Body of pancreas (tissue), 4 donors: ENCODE results near the gene WDPCP.

Experiments used
- POLR2A ChIP-seq, 3 donors: fragments of 450-650 bp; IDR thresholded peaks; one replicate each; pipeline ENCODE4 v1.6.1; 2016; ENCODE audit warnings: antibody characterized with exemption in 3 of 3, mild to moderate bottlenecking in 2 of 3
- TF ChIP-seq, protein P1 (sequence below), 7 experiments: fragments of 450-650 bp in 4 of 7; fragments of 200-600 bp in 3 of 7; sonication (generic) in 3 of 7; IDR thresholded peaks; one replicate each; pipeline ENCODE4 v1.5.1; 2016 to 2019; ENCODE audit warnings: antibody characterized with exemption in 7 of 7

- TF ChIP-seq, protein P1, sequence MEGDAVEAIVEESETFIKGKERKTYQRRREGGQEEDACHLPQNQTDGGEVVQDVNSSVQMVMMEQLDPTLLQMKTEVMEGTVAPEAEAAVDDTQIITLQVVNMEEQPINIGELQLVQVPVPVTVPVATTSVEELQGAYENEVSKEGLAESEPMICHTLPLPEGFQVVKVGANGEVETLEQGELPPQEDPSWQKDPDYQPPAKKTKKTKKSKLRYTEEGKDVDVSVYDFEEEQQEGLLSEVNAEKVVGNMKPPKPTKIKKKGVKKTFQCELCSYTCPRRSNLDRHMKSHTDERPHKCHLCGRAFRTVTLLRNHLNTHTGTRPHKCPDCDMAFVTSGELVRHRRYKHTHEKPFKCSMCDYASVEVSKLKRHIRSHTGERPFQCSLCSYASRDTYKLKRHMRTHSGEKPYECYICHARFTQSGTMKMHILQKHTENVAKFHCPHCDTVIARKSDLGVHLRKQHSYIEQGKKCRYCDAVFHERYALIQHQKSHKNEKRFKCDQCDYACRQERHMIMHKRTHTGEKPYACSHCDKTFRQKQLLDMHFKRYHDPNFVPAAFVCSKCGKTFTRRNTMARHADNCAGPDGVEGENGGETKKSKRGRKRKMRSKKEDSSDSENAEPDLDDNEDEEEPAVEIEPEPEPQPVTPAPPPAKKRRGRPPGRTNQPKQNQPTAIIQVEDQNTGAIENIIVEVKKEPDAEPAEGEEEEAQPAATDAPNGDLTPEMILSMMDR (IDR thresholded peaks at IDR 0.05) = no peak
- no peak for TF ChIP-seq POLR2A (IDR thresholded peaks at IDR 0.05)
These were observed 25.2 kb upstream of the WDPCP start for GRCh38 chr2:63613391-63613901.
